Measurements from ENCODE around the gene JMJD4. TPM values are rescaled to one million over a fixed set of nuclear protein-coding genes. Genes with fewer than 3 reads are reported as not detected.

The JMJD4 gene
- total and polyA plus RNA-seq, 7 experiments from 2014 or later = 12.1 to 36.8 (median 32.3) TPM

DNA sequence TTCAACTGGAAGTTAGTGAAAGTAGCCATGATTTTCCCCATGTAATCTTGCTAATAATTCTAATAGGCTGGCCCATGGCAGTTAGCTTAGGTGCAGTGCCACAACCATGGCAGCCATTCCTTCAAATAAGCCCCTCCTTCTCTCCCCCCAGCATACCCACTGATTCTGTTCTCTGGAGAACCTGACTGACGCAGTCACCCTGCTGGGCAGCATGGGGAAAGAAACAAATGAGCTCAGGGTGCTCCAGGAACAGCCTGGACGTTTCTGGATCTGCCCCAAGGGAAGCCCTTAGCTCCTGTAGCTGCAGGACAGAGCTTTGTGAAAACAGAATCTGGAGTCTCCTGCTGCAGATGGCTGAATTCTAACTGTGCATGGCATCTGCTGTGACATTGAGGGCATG, 22.7 kb upstream of the JMJD4 start:
- Mint-ChIP-seq H3K4me1 (peaks cover 14 to 60% (median 31%) of the 10 kb centered on the region in 7 donors), H3K4me3 (no peak overlapping the region), H3K27me3 (no peaks in the 10 kb centered on the region), H3K36me3 (peaks cover 0 to 47% (median 12%) of the 10 kb centered on the region in 5 donors), H3K27ac (no peak overlapping the region), H3K9me3 (no peaks in the 10 kb centered on the region)
- Histone ChIP-seq H3K27me3 (ENCODE audit: control insufficient read depth in 2 of 2, insufficient read depth in 2 of 2, low read length in 2 of 2) (no peaks in the 10 kb centered on the region), H3K4me3 (ENCODE audit: low read length) (no peak overlapping the region), H3K4me1 (ENCODE audit: control insufficient read depth in 2 of 2, insufficient read depth in 2 of 2, low read length in 2 of 2) (peaks cover 18% of the 10 kb centered on the region in 2 donors), H3K9me3 (ENCODE audit: control insufficient read depth in 2 of 3, low read length in 3 of 3) (no peaks in the 10 kb centered on the region), H3K36me3 (ENCODE audit: control insufficient read depth in 2 of 3, insufficient read depth in 3 of 3, low read length in 3 of 3) (peaks cover 8 to 40% (median 8%) of the 10 kb centered on the region in 3 experiments), H3K27ac (ENCODE audit: low read depth, low read length) (no peak overlapping the region)
- no peak for ATAC-seq
- ChIA-PET CTCF (no interaction called here), POLR2A (no interaction called here)
- intact Hi-C loops (cut with micrococcal nuclease) = no loop called here
- DNase-seq = no peak

DNA sequence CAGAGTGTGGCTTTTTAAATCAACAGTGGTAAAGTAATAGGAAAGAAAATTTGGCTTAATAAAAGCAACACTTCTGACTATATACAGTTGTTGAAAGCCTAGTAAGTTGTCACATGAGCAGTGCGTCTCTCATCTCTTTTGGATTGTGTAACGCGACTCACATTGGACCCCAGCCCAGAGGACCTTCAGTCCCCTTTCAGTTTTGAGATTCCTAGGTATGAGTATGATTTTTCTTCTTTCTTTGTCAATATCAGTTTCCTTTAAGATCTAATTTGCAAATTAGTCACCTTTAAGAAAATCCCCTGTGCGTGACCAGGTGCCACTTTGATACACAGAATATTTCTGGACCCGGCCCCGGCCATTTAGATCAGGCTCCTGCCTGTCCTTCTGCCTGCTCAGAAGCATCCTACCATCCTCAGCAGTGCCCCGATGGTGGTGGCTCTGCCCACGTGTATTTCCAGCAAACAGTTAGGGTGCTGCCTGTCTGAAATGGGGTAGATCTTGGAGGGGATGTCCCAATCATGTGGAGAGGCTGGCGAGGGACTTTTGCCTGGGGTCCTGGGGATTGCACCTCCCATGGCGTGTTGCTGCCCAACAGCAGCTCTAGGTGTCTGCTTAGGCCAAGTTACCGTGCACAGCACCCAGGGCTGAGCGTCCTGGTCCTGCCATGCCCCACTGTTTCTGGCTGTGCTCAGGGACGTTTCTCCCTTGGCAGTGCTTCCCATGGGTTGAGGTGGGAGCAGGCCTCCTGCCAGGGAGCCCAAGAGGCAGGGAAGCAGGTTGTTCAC, 21.3 kb upstream of the JMJD4 start:
- no peaks in the 10 kb centered on the region for H3K27me3 ChIP-seq (ENCODE audit: control insufficient read depth in 2 of 2, insufficient read depth in 2 of 2, low read length in 2 of 2)
- no peak overlapping the region for H3K4me3 ChIP-seq (ENCODE audit: low read length)
- peaks cover 8 to 41% (median 8%) of the 10 kb centered on the region in 3 experiments for H3K36me3 ChIP-seq (ENCODE audit: control insufficient read depth in 2 of 3, insufficient read depth in 3 of 3, low read length in 3 of 3)
- CTCF ChIA-PET = no interaction called here
- no peak overlapping the region for H3K27ac ChIP-seq (ENCODE audit: low read depth, low read length)
- DNase-seq = no peak
- Mint-ChIP-seq H3K4me1 (peaks cover 8 to 48% (median 19%) of the 10 kb centered on the region in 7 donors), H3K27ac (no peak overlapping the region), H3K27me3 (no peaks in the 10 kb centered on the region), H3K9me3 (no peaks in the 10 kb centered on the region), H3K4me3 (no peak overlapping the region), H3K36me3 (peaks cover 0 to 43% (median 12%) of the 10 kb centered on the region in 5 donors)
- ATAC-seq = no peak
- H3K9me3 ChIP-seq (ENCODE audit: control insufficient read depth in 2 of 3, low read length in 3 of 3) = no peaks in the 10 kb centered on the region
- H3K4me1 ChIP-seq (ENCODE audit: control insufficient read depth in 2 of 2, insufficient read depth in 2 of 2, low read length in 2 of 2) = peaks cover 3 to 4% of the 10 kb centered on the region in 2 donors
- POLR2A ChIA-PET = no interaction called here
- intact Hi-C loops (cut with micrococcal nuclease) = no loop called here

DNA sequence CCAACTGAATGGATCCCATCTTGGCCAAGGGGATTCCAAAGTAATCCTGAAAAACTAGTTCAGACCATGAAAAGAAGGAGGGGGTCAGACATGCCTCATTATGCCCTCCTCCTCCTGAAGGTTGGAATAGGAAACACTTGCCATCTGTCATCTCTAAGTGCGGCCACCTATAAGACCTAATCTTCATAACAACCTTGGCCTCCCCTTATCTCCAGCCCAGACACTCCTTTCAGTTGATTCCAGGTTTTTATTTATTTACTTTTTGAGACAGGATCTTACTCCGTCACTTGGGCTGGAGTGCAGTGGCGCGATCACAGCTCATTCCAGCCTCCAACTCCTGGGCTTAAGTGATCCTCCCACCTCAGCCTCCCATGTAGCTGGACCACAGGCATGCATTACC, 19.9 kb upstream of the JMJD4 start:
- Histone ChIP-seq H3K27ac (ENCODE audit: low read depth, low read length) (no peak overlapping the region), H3K4me3 (ENCODE audit: low read length) (no peak overlapping the region), H3K4me1 (ENCODE audit: control insufficient read depth in 2 of 2, insufficient read depth in 2 of 2, low read length in 2 of 2) (no peaks in the 10 kb centered on the region), H3K36me3 (ENCODE audit: control insufficient read depth in 2 of 3, insufficient read depth in 3 of 3, low read length in 3 of 3) (peaks cover 8 to 48% (median 8%) of the 10 kb centered on the region in 3 experiments), H3K27me3 (ENCODE audit: control insufficient read depth in 2 of 2, insufficient read depth in 2 of 2, low read length in 2 of 2) (no peaks in the 10 kb centered on the region), H3K9me3 (ENCODE audit: control insufficient read depth in 2 of 3, low read length in 3 of 3) (no peaks in the 10 kb centered on the region)
- POLR2A ChIA-PET = no interaction called here
- ATAC-seq (no peak), DNase-seq (no peak)
- CTCF ChIA-PET = no interaction called here
- H3K4me3 Mint-ChIP-seq = no peak overlapping the region
- H3K4me1 Mint-ChIP-seq = peaks cover 0 to 37% (median 10%) of the 10 kb centered on the region in 7 donors
- peaks cover 0 to 38% (median 9%) of the 10 kb centered on the region in 5 donors for H3K36me3 Mint-ChIP-seq
- no peak overlapping the region for H3K27ac Mint-ChIP-seq
- intact Hi-C loops (cut with micrococcal nuclease) = no loop called here
- H3K9me3 Mint-ChIP-seq = no peaks in the 10 kb centered on the region
- H3K27me3 Mint-ChIP-seq = no peaks in the 10 kb centered on the region

DNA sequence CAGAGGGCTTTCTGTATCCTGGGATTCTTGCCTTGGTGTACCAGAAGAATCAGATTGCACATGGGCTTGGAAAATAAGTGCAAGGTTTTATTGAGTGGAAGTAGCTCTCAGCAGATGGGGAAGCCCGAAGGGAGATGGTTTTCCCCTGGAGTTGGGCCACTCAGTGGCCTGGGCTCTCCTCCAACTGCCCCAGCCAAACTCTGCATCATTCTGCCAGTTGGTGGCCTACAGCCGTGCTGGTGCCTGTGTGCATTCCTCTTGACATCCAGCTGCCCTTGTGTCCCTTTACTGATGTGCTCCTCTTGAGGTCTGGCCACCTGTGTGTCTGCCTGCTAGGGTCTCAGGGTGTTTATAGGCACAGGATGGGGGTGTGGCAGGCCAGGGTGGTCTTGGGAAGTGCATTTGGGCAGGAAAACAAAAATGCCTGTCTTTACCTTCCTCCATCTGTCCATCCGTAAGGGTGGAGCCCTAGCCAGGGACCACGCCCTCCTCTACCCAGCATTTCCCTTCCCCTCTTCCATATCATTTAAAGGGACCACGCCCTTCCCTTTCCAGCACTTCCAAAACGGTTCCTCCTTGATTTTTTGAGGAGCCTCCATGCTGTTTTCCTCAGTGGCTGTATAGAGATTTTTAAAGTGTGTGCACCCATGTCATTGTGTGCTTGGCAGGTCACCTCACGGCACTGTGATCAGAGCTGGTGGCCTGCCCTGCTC, 19.1 kb upstream of the JMJD4 start:
- ChIA-PET CTCF (no interaction called here), POLR2A (no interaction called here)
- H3K4me3 Mint-ChIP-seq = no peak overlapping the region
- Histone ChIP-seq H3K4me1 (ENCODE audit: control insufficient read depth in 2 of 2, insufficient read depth in 2 of 2, low read length in 2 of 2) (no peaks in the 10 kb centered on the region), H3K4me3 (ENCODE audit: low read length) (no peak overlapping the region), H3K27ac (ENCODE audit: low read depth, low read length) (no peak overlapping the region), H3K36me3 (ENCODE audit: control insufficient read depth in 2 of 3, insufficient read depth in 3 of 3, low read length in 3 of 3) (peaks cover 2 to 48% (median 5%) of the 10 kb centered on the region in 3 experiments), H3K27me3 (ENCODE audit: control insufficient read depth in 2 of 2, insufficient read depth in 2 of 2, low read length in 2 of 2) (no peaks in the 10 kb centered on the region), H3K9me3 (ENCODE audit: control insufficient read depth in 2 of 3, low read length in 3 of 3) (no peaks in the 10 kb centered on the region)
- peaks cover 5 to 35% (median 15%) of the 10 kb centered on the region in 7 donors for H3K4me1 Mint-ChIP-seq
- H3K36me3 Mint-ChIP-seq = peaks cover 4 to 36% (median 11%) of the 10 kb centered on the region in 5 donors
- no peaks in the 10 kb centered on the region for H3K27me3 Mint-ChIP-seq
- H3K9me3 Mint-ChIP-seq = no peaks in the 10 kb centered on the region
- H3K27ac Mint-ChIP-seq = peak overlapping the region in 2 of 9 donors; percentile 2 to 28
- DNase-seq (no peak), ATAC-seq (no peak)
- intact Hi-C loops (cut with micrococcal nuclease) = no loop called here

DNA sequence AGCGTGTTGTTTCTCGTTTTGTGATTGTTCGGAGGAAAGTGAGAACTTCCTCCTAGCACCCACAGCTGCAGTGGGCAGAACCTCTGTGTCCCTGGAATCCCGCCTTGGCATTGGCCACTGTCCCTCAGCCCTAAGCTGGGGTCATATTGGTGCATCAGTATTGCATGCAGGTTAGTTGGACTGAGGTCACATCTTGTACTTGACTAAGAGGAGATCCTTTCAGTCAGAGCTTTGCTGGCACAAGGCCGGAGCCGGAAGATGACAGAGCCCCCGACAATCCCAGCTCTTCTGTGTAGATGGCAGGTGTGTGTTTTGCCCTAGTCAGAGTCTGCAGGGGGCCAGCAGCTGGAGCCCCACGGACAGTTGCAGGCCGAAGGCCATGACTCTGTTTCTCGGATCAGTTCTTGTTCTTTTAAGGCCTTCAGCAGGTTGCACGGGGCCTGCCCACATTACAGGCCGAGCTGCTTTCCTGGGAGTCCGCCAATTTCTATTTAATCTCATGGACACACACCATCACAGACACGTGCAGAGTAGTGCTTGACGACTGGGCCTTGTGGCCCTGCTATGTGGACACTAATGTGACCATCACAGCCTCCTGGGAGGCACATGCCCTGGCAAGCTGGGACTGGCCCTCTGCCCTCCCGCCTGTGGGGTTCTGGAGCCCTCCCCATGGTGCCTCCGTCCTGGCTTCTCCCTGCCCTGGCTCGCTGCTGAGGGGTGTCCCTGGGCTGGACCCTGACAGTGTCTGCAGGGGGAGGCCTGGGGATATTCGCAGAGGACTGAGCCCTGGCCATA, 15.0 kb upstream of the JMJD4 start:
- Mint-ChIP-seq H3K27me3 (no peaks in the 10 kb centered on the region), H3K4me1 (peaks cover 10 to 44% (median 27%) of the 10 kb centered on the region in 7 donors), H3K9me3 (no peaks in the 10 kb centered on the region), H3K36me3 (peaks cover 5 to 33% (median 9%) of the 10 kb centered on the region in 5 donors), H3K27ac (peak overlapping the region in 1 of 9 donors; percentile 6), H3K4me3 (no peak overlapping the region)
- H3K9me3 ChIP-seq (ENCODE audit: control insufficient read depth in 2 of 3, low read length in 3 of 3) = no peaks in the 10 kb centered on the region
- ChIA-PET POLR2A (interaction anchor here (0.6 kb wide), 1 partner anchor 10 kb away, joined by 3 read pairs; no protein-coding TSS in a partner anchor), CTCF (no interaction called here)
- no peak for DNase-seq
- ATAC-seq = no peak
- no peak overlapping the region for H3K4me3 ChIP-seq (ENCODE audit: low read length)
- H3K4me1 ChIP-seq (ENCODE audit: control insufficient read depth in 2 of 2, insufficient read depth in 2 of 2, low read length in 2 of 2) = no peaks in the 10 kb centered on the region
- H3K27ac ChIP-seq (ENCODE audit: low read depth, low read length) = no peak overlapping the region
- no peaks in the 10 kb centered on the region for H3K27me3 ChIP-seq (ENCODE audit: control insufficient read depth in 2 of 2, insufficient read depth in 2 of 2, low read length in 2 of 2)
- intact Hi-C loops (cut with micrococcal nuclease) = no loop called here
- peaks cover 0 to 48% (median 6%) of the 10 kb centered on the region in 3 experiments for H3K36me3 ChIP-seq (ENCODE audit: control insufficient read depth in 2 of 3, insufficient read depth in 3 of 3, low read length in 3 of 3)

DNA sequence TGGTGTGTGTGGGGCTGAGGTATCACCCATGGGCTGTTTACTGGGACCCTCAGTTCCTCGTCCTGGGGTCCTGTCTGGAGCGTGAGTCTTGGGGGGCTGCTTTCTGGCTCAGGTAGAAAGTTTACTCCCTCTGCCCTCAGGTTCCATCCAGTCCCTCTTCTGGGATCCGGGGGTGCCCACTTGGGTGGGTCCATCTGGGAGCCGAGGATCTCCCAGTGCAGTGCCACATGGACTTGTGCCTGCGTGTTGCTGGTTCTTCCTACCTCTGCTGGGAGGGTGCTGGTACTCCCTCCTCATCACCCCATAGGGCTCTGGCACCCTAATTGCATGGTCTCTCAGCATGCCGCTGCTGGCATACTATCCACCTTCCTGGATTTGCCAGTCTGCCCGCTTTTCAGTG, 14.1 kb upstream of the JMJD4 start:
- no peak overlapping the region for H3K27ac ChIP-seq (ENCODE audit: low read depth, low read length)
- DNase-seq (no peak), ATAC-seq (no peak)
- Mint-ChIP-seq H3K27ac (peak overlapping the region in 1 of 9 donors; percentile 78), H3K4me3 (peak overlapping the region in 1 of 10 donors; percentile 13), H3K4me1 (peaks cover 17 to 48% (median 34%) of the 10 kb centered on the region in 7 donors), H3K27me3 (no peaks in the 10 kb centered on the region), H3K9me3 (no peaks in the 10 kb centered on the region), H3K36me3 (peaks cover 5 to 29% (median 9%) of the 10 kb centered on the region in 5 donors)
- H3K4me1 ChIP-seq (ENCODE audit: control insufficient read depth in 2 of 2, insufficient read depth in 2 of 2, low read length in 2 of 2) = peaks cover 0 to 3% of the 10 kb centered on the region in 2 donors
- peaks cover 0 to 44% (median 6%) of the 10 kb centered on the region in 3 experiments for H3K36me3 ChIP-seq (ENCODE audit: control insufficient read depth in 2 of 3, insufficient read depth in 3 of 3, low read length in 3 of 3)
- no peaks in the 10 kb centered on the region for H3K9me3 ChIP-seq (ENCODE audit: control insufficient read depth in 2 of 3, low read length in 3 of 3)
- ChIA-PET CTCF (no interaction called here), POLR2A (no interaction called here)
- no peaks in the 10 kb centered on the region for H3K27me3 ChIP-seq (ENCODE audit: control insufficient read depth in 2 of 2, insufficient read depth in 2 of 2, low read length in 2 of 2)
- H3K4me3 ChIP-seq (ENCODE audit: low read length) = no peak overlapping the region
- intact Hi-C loops (cut with micrococcal nuclease) = no loop called here

All from naive thymus-derived CD4-positive, alpha-beta T cell (primary cell).